ENCODE data around the gene CYTH2. TPM values are rescaled to one million over a fixed set of nuclear protein-coding genes. Genes with fewer than 3 reads are reported as not detected.

The CYTH2 gene, protein sequence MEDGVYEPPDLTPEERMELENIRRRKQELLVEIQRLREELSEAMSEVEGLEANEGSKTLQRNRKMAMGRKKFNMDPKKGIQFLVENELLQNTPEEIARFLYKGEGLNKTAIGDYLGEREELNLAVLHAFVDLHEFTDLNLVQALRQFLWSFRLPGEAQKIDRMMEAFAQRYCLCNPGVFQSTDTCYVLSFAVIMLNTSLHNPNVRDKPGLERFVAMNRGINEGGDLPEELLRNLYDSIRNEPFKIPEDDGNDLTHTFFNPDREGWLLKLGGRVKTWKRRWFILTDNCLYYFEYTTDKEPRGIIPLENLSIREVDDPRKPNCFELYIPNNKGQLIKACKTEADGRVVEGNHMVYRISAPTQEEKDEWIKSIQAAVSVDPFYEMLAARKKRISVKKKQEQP
- 30.6 and 31.6 TPM in 2 replicates for total RNA-seq

DNA sequence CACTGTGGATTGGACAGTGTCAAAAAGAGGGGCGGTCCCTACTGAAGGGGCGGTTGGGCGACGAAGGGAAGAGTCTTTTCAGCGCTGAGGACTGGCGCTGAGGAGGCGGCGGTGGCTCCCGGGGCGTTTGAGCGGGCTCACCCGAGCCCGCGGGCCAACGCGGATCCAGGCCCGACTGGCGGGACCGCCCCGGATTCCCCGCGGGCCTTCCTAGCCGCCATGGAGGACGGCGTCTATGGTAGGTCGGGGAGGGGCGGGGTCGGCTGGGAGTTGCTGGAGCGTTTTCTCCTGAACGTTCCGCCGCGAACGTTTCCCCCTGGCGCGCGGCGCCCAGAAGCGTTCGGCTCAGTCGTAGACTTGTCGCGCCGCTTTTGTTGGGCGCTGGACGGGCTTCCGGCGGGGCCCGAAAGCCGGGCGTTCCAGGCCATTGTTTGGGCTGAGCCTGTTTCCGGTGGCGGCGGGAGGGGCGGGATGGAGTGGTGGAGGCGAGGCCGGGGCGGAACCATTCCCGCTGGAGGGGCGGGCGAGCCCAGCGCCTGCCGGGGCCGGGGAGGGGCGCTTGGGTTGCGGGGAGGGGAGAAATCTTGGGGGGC lies at the start of gene CYTH2:
TSS of gene CYTH2 (plus strand) at position 81 of the 593 bp plus-strand sequence. CDS start at position 220, 139 bp downstream.
- Mint-ChIP-seq H3K27me3 (no peaks in the 10 kb centered on the region), H3K4me1 (peaks cover 14% of the 10 kb centered on the region), H3K27ac (peak within 1 kb of the TSS; percentile 94), H3K36me3 (ENCODE audit: low read depth) (peaks cover 21% of the 10 kb centered on the region), H3K9me3 (no peaks in the 10 kb centered on the region), H3K4me3 (peak within 1 kb of the TSS; percentile 93)
- peak; percentile 94 for DNase-seq
- intact Hi-C loops (cut with micrococcal nuclease) = loop anchor here (1.0 to 5.0 kb wide), 4 partner anchors 23 to 147 kb away; partner anchors contain the start of gene KDELR1

DNA sequence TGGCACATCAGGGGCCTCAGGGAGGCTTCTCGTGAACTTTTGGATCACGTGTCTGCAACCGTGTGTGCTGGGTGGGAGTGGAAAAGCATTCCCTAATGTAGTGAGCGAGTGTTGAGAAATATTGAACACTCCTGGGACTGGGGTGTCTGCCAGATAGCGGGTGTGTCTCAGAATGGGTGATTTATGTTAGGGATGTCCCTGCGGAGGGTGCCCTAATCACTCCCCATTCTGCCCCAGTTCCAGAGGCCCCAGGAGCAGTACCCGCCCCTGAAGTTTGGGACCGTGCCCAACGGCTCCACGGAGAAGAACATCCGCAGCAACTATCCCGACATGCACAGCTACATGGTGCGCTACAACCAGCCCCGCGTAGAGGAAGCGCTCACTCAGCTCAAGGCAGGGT lies 47.6 kb upstream of the CYTH2 start:
- H3K27me3 Mint-ChIP-seq = peaks cover 2% of the 10 kb centered on the region
- no peak overlapping the region for H3K27ac Mint-ChIP-seq
- H3K4me3 Mint-ChIP-seq = no peak overlapping the region
- no peak for DNase-seq
- peaks cover 19% of the 10 kb centered on the region for H3K4me1 Mint-ChIP-seq
- H3K9me3 Mint-ChIP-seq = no peaks in the 10 kb centered on the region
- intact Hi-C loops (cut with micrococcal nuclease) = no loop called here
- H3K36me3 Mint-ChIP-seq (ENCODE audit: low read depth) = no peaks in the 10 kb centered on the region

DNA sequence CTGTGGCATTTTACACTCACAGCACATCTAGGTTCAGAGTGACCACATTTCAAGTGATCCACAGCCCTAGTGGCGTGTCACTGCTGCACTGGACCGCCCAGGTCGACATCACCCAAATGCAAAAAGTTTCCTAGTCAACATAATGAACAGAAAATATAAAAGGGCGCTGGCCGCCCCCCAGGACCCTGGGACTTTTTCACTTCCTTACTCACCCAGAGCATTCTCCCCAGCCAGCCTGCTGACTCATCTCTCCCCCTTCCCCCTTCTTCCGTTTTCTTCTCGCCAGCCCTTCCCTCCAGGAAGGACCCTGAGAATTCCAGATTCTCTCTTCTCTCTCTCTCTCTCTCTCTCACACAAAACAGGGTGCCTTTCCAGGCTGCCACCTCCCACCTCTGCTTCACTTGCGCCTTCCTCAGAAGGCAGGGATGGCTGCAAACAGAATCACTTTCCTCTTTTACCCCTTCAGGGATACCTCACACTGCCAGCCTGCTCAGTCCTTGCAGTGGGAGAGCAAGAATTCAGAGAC lies 44.4 kb upstream of the CYTH2 start:
- no peak for DNase-seq
- Mint-ChIP-seq H3K4me3 (peak overlapping the region; percentile 22), H3K9me3 (no peaks in the 10 kb centered on the region), H3K4me1 (peaks cover 5% of the 10 kb centered on the region), H3K27ac (peak overlapping the region; percentile 35), H3K36me3 (ENCODE audit: low read depth) (no peaks in the 10 kb centered on the region), H3K27me3 (peaks cover 2% of the 10 kb centered on the region)
- intact Hi-C loops (cut with micrococcal nuclease) = no loop called here

DNA sequence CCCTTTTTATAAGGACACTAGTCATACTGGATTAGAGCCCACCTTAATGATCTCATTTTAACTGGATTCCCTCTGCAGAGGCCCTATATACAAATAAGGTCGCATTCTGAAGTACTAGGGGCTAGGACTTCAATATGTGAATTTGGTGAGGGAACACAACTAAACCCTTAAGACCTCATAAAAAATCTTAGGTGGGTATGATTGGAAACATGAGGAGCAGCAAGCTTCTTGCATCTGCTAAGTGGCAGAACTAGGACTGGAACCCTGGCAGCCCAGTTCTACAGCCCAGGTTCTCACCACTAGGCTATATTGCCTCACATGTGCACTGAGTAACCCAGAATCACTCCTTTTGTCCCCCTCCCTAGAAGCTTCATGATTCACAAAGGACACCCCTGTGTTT lies 40.5 kb upstream of the CYTH2 start:
- DNase-seq = no peak
- peaks cover 5% of the 10 kb centered on the region for H3K4me1 Mint-ChIP-seq
- H3K9me3 Mint-ChIP-seq = no peaks in the 10 kb centered on the region
- no peak overlapping the region for H3K27ac Mint-ChIP-seq
- peaks cover 6% of the 10 kb centered on the region for H3K27me3 Mint-ChIP-seq
- intact Hi-C loops (cut with micrococcal nuclease) = no loop called here
- no peaks in the 10 kb centered on the region for H3K36me3 Mint-ChIP-seq (ENCODE audit: low read depth)
- no peak overlapping the region for H3K4me3 Mint-ChIP-seq

DNA sequence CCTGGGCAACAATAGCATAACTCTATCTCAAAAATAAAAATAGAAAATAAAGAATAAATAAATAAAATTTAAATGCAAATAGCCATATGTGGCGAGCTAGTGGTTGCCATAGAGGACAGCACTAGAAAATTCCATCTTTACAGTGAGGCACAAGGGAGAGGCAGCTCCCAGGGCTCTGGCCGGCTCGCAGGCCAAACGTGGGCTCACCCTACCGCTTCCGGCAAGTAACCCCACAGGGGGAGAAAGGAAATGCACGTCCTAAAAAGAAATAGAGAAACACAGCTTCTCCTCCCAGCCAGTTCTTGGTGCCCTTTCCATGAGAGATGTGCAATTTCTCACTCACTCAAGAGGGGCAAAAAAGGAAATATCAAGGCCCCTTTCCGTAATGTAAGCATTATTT lies 35.8 kb upstream of the CYTH2 start:
- Mint-ChIP-seq H3K27ac (no peak overlapping the region), H3K36me3 (ENCODE audit: low read depth) (no peaks in the 10 kb centered on the region), H3K9me3 (no peaks in the 10 kb centered on the region), H3K27me3 (peaks cover 22% of the 10 kb centered on the region), H3K4me1 (no peaks in the 10 kb centered on the region), H3K4me3 (no peak overlapping the region)
- intact Hi-C loops (cut with micrococcal nuclease) = no loop called here
- DNase-seq = no peak

DNA sequence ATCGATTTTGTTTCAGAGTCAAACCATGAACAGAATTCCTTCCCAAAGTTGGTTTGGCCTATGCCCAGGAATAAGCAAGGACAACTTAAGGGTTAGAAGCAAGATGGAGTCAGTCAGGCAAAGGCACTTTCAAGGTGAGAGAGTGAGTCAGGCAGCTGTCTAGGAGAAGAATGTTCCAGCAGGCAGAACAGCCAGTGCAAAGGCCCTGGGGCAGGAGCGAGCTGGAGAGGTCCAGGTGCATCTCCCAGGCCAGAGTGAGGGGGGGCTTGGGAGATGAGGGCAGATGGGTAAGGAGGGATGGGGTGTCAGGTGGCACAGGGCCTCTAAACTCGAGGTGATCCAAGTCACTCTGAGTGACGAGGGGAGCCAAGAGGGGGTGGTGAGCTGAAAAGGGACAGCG lies 32.6 kb upstream of the CYTH2 start:
- Mint-ChIP-seq H3K27ac (no peak overlapping the region), H3K4me3 (no peak overlapping the region), H3K9me3 (no peaks in the 10 kb centered on the region), H3K36me3 (ENCODE audit: low read depth) (no peaks in the 10 kb centered on the region), H3K27me3 (peaks cover 25% of the 10 kb centered on the region), H3K4me1 (no peaks in the 10 kb centered on the region)
- DNase-seq = no peak
- intact Hi-C loops (cut with micrococcal nuclease) = no loop called here

DNA sequence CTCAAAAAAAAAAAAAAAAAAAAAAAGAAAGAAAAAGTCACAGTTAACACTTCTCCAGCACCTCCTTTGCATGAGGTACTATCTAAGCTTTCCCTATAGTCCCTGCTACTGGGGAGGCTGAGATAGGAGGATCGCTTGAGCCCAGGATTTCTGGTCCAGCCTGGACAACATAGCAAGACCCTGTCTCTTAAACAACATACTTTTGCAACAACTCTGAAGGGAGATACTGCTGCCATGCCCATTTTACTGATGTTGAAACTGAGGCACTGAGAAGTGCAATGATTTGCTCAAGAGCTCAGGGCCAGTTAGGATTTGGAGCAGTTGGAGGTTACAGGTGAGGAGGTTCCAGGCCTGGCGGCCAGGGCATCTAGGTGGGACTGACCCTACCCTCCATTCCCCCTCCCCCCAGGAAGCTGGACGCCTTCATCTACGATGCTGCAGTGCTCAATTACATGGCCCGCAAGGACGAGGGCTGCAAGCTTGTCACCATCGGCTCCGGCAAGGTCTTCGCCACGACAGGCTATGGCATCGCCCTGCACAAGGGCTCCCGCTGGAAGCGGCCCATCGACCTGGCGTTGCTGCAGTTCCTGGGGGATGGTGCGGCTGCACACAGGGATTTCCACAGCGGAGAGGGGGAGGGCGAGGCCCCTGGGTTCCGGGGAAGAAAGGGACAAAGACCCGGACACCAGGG lies 27.7 kb upstream of the CYTH2 start:
- DNase-seq = no peak
- Mint-ChIP-seq H3K4me1 (peaks cover 18% of the 10 kb centered on the region), H3K9me3 (no peaks in the 10 kb centered on the region), H3K27me3 (peaks cover 38% of the 10 kb centered on the region), H3K27ac (no peak overlapping the region), H3K4me3 (peak overlapping the region; percentile 61), H3K36me3 (ENCODE audit: low read depth) (peaks cover 9% of the 10 kb centered on the region)
- intact Hi-C loops (cut with micrococcal nuclease) = no loop called here

DNA sequence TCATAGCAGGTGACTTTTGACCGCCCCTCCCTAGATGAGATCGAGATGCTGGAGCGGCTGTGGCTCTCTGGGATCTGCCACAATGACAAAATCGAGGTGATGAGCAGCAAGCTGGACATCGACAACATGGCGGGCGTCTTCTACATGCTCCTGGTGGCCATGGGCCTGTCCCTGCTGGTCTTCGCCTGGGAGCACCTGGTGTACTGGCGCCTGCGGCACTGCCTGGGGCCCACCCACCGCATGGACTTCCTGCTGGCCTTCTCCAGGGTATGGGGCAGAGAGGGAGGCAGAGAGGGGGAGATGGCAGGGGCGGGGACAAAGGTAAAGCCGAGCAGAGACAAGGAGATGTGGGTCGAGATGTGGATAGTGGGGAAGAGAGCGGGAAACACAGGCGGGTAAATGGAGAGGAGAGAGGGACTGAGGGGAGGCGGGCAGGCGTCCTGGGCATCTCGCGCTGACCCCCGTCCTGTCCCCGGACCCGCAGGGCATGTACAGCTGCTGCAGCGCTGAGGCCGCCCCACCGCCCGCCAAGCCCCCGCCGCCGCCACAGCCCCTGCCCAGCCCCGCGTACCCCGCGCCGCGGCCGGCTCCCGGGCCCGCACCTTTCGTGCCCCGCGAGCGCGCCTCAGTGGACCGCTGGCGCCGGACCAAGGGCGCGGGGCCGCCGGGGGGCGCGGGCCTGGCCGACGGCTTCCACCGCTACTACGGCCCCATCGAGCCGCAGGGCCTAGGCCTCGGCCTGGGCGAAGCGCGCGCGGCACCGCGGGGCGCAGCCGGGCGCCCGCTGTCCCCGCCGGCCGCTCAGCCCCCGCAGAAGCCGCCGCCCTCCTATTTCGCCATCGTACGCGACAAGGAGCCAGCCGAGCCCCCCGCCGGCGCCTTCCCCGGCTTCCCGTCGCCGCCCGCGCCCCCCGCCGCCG lies 26.8 kb upstream of the CYTH2 start:
- DNase-seq = no peak
- peaks cover 33% of the 10 kb centered on the region for H3K27me3 Mint-ChIP-seq
- no peaks in the 10 kb centered on the region for H3K9me3 Mint-ChIP-seq
- peak overlapping the region; percentile 41 for H3K27ac Mint-ChIP-seq
- peak overlapping the region; percentile 61 for H3K4me3 Mint-ChIP-seq
- peaks cover 14% of the 10 kb centered on the region for H3K36me3 Mint-ChIP-seq (ENCODE audit: low read depth)
- peaks cover 20% of the 10 kb centered on the region for H3K4me1 Mint-ChIP-seq
- intact Hi-C loops (cut with micrococcal nuclease) = no loop called here

DNA sequence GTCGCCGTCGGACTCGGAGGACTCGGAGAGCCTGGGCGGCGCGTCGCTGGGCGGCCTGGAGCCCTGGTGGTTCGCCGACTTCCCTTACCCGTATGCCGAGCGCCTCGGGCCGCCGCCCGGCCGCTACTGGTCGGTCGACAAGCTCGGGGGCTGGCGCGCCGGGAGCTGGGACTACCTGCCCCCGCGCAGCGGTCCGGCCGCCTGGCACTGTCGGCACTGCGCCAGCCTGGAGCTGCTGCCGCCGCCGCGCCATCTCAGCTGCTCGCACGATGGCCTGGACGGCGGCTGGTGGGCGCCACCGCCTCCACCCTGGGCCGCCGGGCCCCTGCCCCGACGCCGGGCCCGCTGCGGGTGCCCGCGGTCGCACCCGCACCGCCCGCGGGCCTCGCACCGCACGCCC lies 25.9 kb upstream of the CYTH2 start:
- Mint-ChIP-seq H3K27me3 (peaks cover 27% of the 10 kb centered on the region), H3K36me3 (ENCODE audit: low read depth) (peaks cover 23% of the 10 kb centered on the region), H3K4me1 (peaks cover 20% of the 10 kb centered on the region), H3K27ac (no peak overlapping the region), H3K4me3 (no peak overlapping the region), H3K9me3 (no peaks in the 10 kb centered on the region)
- intact Hi-C loops (cut with micrococcal nuclease) = no loop called here
- peak; percentile 72 for DNase-seq

DNA sequence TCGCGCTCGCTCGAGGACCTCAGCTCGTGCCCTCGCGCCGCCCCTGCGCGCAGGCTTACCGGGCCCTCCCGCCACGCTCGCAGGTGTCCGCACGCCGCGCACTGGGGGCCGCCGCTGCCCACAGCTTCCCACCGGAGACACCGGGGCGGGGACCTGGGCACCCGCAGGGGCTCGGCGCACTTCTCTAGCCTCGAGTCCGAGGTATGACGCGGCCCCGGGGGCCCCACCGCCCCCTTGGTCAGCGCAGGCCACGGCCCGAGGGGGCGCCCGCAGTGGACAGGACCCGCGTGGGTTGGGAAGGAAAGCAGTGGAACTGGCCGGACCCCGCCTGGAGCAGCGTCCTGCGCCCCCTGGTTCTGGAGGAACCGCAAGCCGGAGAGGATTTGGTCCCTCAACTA lies 25.4 kb upstream of the CYTH2 start:
- DNase-seq = no peak
- intact Hi-C loops (cut with micrococcal nuclease) = loop anchor here (2.0 kb wide), 2 partner anchors 25 to 53 kb away; partner anchors contain the start of gene KDELR1
- H3K36me3 Mint-ChIP-seq (ENCODE audit: low read depth) = peaks cover 28% of the 10 kb centered on the region

DNA sequence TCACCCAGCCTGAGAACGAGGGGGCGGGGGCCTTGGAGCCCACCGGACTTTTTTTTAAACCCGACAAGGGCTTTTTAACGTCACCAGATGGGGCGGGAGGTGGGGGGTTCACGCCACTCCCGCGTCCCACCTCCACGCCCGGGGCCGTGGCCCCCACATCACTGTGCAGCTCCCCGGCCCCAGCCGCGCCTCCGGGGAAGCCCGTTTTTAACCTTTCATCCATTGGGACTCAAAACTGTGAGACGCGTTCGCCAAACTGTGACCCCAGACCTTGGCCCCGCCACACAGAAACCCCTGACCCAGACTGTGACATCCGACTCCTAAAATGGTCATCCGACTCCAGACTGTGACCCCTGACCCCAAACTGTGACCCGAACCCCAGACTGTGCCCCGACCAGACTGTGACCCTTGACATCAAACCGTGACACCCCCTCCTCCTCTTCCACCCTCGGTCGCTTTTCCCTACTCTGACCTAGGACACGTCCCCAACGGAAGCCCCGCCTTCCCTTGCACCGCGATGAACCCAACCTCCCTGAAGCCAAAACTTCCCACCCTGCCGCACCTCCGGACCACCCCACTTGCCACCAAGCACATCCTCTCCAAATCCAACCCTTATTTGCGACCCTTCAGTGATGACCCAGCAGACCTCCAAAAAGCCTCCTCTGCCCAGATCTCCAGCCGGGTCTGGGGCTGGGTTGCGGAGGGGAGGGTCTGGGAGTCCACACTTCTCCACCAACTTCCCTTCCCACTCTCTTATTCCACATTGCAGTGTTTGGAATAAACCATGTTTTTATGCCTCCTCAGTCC lies 24.8 kb upstream of the CYTH2 start:
- intact Hi-C loops (cut with micrococcal nuclease) = loop anchor here (2.0 kb wide), 2 partner anchors 26 to 54 kb away; partner anchors contain the start of gene KDELR1
- H3K27me3 Mint-ChIP-seq = peaks cover 25% of the 10 kb centered on the region
- H3K36me3 Mint-ChIP-seq (ENCODE audit: low read depth) = peaks cover 33% of the 10 kb centered on the region
- peak; percentile 65 for DNase-seq
- H3K9me3 Mint-ChIP-seq = no peaks in the 10 kb centered on the region
- peak overlapping the region; percentile 96 for H3K4me3 Mint-ChIP-seq
- peaks cover 23% of the 10 kb centered on the region for H3K4me1 Mint-ChIP-seq
- peak overlapping the region; percentile 45 for H3K27ac Mint-ChIP-seq

More for the DNA sequence above, 25.4 kb upstream of the CYTH2 start:
- Mint-ChIP-seq H3K9me3 (no peaks in the 10 kb centered on the region), H3K4me1 (peaks cover 23% of the 10 kb centered on the region), H3K27me3 (peaks cover 27% of the 10 kb centered on the region), H3K27ac (no peak overlapping the region), H3K4me3 (no peak overlapping the region)

DNA sequence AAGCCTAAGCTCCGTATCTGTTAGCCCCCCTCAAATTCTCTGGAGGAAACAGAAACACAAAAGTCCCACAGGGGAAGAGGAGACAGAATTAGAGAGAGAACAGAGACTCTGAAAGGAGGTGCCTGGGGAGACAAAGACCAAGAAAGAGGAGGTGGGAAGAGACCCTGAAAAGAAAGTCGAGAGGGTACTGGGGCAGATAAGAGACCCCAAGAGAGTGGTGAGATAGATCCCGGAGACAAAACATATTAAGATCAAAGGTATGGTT lies 24.3 kb upstream of the CYTH2 start:
- H3K4me1 Mint-ChIP-seq = peaks cover 23% of the 10 kb centered on the region
- peaks cover 37% of the 10 kb centered on the region for H3K36me3 Mint-ChIP-seq (ENCODE audit: low read depth)
- H3K27ac Mint-ChIP-seq = peak overlapping the region; percentile 97
- no peak for DNase-seq
- peaks cover 25% of the 10 kb centered on the region for H3K27me3 Mint-ChIP-seq
- intact Hi-C loops (cut with micrococcal nuclease) = loop anchor here (1.0 to 2.0 kb wide), 4 partner anchors 26 to 124 kb away; partner anchors contain the start of genes KDELR1 and TMEM143
- peak overlapping the region; percentile 96 for H3K4me3 Mint-ChIP-seq
- H3K9me3 Mint-ChIP-seq = no peaks in the 10 kb centered on the region
